Measurements from ENCODE around the gene CDKAL1. TPM values are rescaled to one million over a fixed set of nuclear protein-coding genes. Genes with fewer than 3 reads are reported as not detected.

CDKAL1 gene
- total and polyA plus RNA-seq, 4 donors: 2.0 to 12.9 (median 6.7) TPM

DNA sequence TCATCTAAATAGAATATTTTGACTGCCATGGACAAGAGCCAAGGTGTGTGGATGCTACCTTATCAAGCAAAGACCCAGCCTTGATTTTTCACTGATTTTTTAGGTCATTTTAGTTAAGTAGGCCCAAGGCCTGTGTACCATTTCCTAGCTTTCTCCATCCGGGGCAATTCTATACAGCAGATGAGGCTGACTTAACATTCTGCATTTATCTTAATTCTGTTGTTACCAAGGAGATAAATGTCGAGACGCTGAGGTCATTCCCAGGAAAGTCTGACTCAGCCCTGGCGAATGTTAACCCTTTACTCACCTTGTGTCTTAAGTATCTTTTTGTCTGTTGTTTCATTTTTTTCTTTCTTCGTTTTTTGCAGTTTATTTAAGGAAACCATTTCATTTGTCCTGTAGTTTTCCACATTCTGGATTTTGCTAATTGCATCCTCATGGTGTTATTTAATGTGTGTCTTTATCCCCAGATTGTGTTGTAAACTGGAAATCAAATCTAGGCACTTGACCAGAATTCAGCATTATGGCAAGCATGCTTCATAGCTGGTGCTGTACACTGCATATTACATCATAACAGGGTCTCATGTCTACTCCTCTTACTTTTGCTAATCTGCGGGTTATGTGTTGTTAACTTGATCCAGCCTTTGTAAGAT, 277.0 kb downstream of the CDKAL1 start:
- Histone ChIP-seq H3K9me3 (ENCODE audit: control insufficient read depth in 4 of 4, low read length in 3 of 4) (peaks cover 0 to 5% (median 0%) of the 10 kb centered on the region in 4 donors), H3K27me3 (ENCODE audit: control insufficient read depth in 4 of 4, insufficient read depth in 4 of 4, low read length in 3 of 4) (no peaks in the 10 kb centered on the region), H3K36me3 (ENCODE audit: control insufficient read depth in 4 of 4, insufficient read depth in 3 of 4, low read depth in 1 of 4, low read length in 3 of 4) (no peaks in the 10 kb centered on the region), H3K27ac (ENCODE audit: low read depth in 1 of 2, low read length in 2 of 2) (no peak overlapping the region), H3K9ac (ENCODE audit: low read depth in 1 of 2, low read length in 2 of 2) (no peak overlapping the region), H3K4me1 (ENCODE audit: control insufficient read depth in 4 of 4, insufficient read depth in 4 of 4, low read length in 3 of 4) (no peaks in the 10 kb centered on the region), H3K4me3 (ENCODE audit: low read depth in 1 of 3, low read length in 3 of 3) (no peak overlapping the region)
- TF ChIP-seq, protein P1, sequence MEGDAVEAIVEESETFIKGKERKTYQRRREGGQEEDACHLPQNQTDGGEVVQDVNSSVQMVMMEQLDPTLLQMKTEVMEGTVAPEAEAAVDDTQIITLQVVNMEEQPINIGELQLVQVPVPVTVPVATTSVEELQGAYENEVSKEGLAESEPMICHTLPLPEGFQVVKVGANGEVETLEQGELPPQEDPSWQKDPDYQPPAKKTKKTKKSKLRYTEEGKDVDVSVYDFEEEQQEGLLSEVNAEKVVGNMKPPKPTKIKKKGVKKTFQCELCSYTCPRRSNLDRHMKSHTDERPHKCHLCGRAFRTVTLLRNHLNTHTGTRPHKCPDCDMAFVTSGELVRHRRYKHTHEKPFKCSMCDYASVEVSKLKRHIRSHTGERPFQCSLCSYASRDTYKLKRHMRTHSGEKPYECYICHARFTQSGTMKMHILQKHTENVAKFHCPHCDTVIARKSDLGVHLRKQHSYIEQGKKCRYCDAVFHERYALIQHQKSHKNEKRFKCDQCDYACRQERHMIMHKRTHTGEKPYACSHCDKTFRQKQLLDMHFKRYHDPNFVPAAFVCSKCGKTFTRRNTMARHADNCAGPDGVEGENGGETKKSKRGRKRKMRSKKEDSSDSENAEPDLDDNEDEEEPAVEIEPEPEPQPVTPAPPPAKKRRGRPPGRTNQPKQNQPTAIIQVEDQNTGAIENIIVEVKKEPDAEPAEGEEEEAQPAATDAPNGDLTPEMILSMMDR (IDR thresholded peaks at IDR 0.05; ENCODE audit: low read depth, low read length, missing input control): no peak
- no peak for TF ChIP-seq FOXA2 (IDR thresholded peaks at IDR 0.05)
- no peak for TF ChIP-seq YY1 (IDR thresholded peaks at IDR 0.05)
- TF ChIP-seq, protein P2, sequence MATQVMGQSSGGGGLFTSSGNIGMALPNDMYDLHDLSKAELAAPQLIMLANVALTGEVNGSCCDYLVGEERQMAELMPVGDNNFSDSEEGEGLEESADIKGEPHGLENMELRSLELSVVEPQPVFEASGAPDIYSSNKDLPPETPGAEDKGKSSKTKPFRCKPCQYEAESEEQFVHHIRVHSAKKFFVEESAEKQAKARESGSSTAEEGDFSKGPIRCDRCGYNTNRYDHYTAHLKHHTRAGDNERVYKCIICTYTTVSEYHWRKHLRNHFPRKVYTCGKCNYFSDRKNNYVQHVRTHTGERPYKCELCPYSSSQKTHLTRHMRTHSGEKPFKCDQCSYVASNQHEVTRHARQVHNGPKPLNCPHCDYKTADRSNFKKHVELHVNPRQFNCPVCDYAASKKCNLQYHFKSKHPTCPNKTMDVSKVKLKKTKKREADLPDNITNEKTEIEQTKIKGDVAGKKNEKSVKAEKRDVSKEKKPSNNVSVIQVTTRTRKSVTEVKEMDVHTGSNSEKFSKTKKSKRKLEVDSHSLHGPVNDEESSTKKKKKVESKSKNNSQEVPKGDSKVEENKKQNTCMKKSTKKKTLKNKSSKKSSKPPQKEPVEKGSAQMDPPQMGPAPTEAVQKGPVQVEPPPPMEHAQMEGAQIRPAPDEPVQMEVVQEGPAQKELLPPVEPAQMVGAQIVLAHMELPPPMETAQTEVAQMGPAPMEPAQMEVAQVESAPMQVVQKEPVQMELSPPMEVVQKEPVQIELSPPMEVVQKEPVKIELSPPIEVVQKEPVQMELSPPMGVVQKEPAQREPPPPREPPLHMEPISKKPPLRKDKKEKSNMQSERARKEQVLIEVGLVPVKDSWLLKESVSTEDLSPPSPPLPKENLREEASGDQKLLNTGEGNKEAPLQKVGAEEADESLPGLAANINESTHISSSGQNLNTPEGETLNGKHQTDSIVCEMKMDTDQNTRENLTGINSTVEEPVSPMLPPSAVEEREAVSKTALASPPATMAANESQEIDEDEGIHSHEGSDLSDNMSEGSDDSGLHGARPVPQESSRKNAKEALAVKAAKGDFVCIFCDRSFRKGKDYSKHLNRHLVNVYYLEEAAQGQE (IDR thresholded peaks at IDR 0.05): no peak
- TF ChIP-seq, protein P3, sequence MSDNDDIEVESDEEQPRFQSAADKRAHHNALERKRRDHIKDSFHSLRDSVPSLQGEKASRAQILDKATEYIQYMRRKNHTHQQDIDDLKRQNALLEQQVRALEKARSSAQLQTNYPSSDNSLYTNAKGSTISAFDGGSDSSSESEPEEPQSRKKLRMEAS (IDR thresholded peaks at IDR 0.05): no peak
- no peak for TF ChIP-seq SP1 (IDR thresholded peaks at IDR 0.05)
- no peak for TF ChIP-seq RXRA (IDR thresholded peaks at IDR 0.05)
- TF ChIP-seq GABPA (IDR thresholded peaks at IDR 0.05 in 1 of 2, conservative IDR thresholded peaks at IDR 0.05 in 1 of 2): no peak
- WGBS: 56% methylated on average over 6 of the region's 6 CpGs
- DNase-seq (ENCODE audit: low spot score): no peak

DNA sequence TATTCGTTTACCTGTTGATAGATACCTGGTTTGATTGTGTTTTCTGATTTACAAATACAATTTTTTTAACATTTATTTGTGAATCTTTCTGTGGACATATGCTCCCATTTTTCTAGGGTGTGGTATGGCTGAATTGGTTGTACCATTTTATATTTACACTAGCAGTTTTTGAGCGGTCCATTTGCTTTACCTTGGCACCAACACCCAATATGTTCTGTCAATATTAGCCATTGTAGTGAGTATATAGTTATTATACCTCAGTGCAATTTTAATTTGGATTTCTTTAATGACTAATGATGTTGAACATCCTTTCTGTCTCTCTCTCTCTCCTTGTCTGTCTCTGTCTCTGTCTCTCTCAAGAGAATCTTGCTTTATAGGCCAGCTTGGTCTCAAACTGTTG, 278.5 kb downstream of the CDKAL1 start:
- H3K27ac ChIP-seq (ENCODE audit: low read depth in 1 of 2, low read length in 2 of 2): no peak overlapping the region
- no peak for DNase-seq (ENCODE audit: low spot score)
- no peak overlapping the region for H3K4me3 ChIP-seq (ENCODE audit: low read depth in 1 of 3, low read length in 3 of 3)
- H3K36me3 ChIP-seq (ENCODE audit: control insufficient read depth in 4 of 4, insufficient read depth in 3 of 4, low read depth in 1 of 4, low read length in 3 of 4): no peaks in the 10 kb centered on the region
- no peaks in the 10 kb centered on the region for H3K9me3 ChIP-seq (ENCODE audit: control insufficient read depth in 4 of 4, low read length in 3 of 4)
- no peak overlapping the region for H3K9ac ChIP-seq (ENCODE audit: low read depth in 1 of 2, low read length in 2 of 2)
- WGBS: 67% methylated on average over 2 of the region's 2 CpGs
- no peaks in the 10 kb centered on the region for H3K27me3 ChIP-seq (ENCODE audit: control insufficient read depth in 4 of 4, insufficient read depth in 4 of 4, low read length in 3 of 4)
- H3K4me1 ChIP-seq (ENCODE audit: control insufficient read depth in 4 of 4, insufficient read depth in 4 of 4, low read length in 3 of 4): no peaks in the 10 kb centered on the region
- TF ChIP-seq, protein P3 (IDR thresholded peaks at IDR 0.05): no peak
- TF ChIP-seq, protein P1 (IDR thresholded peaks at IDR 0.05; ENCODE audit: low read depth, low read length, missing input control): no peak
- TF ChIP-seq NR2F2 (IDR thresholded peaks at IDR 0.05): no peak
- TF ChIP-seq, protein P2 (IDR thresholded peaks at IDR 0.05): no peak
- no peak for TF ChIP-seq SP1 (IDR thresholded peaks at IDR 0.05)
- no peak for TF ChIP-seq EGR1 (IDR thresholded peaks at IDR 0.05; ENCODE audit: low read depth in 2 of 2)
- no peak for TF ChIP-seq FOXA1 (IDR thresholded peaks at IDR 0.05)
- TF ChIP-seq RXRA (IDR thresholded peaks at IDR 0.05): no peak
- TF ChIP-seq, protein P4, sequence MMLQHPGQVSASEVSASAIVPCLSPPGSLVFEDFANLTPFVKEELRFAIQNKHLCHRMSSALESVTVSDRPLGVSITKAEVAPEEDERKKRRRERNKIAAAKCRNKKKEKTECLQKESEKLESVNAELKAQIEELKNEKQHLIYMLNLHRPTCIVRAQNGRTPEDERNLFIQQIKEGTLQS (IDR thresholded peaks at IDR 0.05): no peak
- TF ChIP-seq YY1 (IDR thresholded peaks at IDR 0.05): no peak
- no peak for TF ChIP-seq TAF1 (conservative IDR thresholded peaks at IDR 0.05)
- no peak for TF ChIP-seq GABPA (IDR thresholded peaks at IDR 0.05 in 1 of 2, conservative IDR thresholded peaks at IDR 0.05 in 1 of 2)
- TF ChIP-seq FOXA2 (IDR thresholded peaks at IDR 0.05): no peak
- TF ChIP-seq, protein P5, sequence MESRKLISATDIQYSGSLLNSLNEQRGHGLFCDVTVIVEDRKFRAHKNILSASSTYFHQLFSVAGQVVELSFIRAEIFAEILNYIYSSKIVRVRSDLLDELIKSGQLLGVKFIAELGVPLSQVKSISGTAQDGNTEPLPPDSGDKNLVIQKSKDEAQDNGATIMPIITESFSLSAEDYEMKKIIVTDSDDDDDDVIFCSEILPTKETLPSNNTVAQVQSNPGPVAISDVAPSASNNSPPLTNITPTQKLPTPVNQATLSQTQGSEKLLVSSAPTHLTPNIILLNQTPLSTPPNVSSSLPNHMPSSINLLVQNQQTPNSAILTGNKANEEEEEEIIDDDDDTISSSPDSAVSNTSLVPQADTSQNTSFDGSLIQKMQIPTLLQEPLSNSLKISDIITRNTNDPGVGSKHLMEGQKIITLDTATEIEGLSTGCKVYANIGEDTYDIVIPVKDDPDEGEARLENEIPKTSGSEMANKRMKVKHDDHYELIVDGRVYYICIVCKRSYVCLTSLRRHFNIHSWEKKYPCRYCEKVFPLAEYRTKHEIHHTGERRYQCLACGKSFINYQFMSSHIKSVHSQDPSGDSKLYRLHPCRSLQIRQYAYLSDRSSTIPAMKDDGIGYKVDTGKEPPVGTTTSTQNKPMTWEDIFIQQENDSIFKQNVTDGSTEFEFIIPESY (IDR thresholded peaks at IDR 0.05): no peak
- TF ChIP-seq RAD21 (IDR thresholded peaks at IDR 0.05): no peak
- no peak for TF ChIP-seq HNF4G (IDR thresholded peaks at IDR 0.05)

Data from liver (tissue), 9 donors.